ENCODE data around the gene CHKA. TPM values are rescaled to one million over a fixed set of nuclear protein-coding genes. Genes with fewer than 3 reads are reported as not detected.

Gene CHKA
- polyA plus RNA-seq, 1 donor (not counting 4 experiments of a cell fraction or from before 2014, with no cell fraction given), result 7.1 TPM

DNA sequence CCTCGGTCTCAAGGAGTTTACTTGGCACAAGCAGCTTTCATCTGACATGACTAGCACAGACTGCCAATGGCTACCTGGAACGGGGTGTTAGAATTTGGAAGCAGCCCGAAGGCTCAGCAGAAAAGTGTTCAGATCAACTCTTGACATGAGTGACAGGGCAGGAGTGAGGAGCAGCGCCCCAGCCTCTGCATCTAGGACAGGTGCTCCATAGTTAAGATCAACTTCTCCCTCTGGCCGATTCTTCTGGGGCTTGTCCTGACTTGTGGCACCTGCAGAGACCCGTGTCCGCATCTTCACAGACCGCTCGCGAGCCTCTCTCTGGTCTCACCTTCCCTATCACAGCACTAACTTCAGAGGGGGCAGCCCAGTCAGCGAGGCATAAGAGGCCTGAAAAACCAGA, 42.5 kb upstream of the CHKA start:
- no peak overlapping the region for H3K4me3 ChIP-seq (ENCODE audit: control insufficient read depth in 2 of 3, extremely low read depth in 1 of 3, insufficient read depth in 2 of 3, low read depth in 1 of 3, low read length in 3 of 3)
- H3K9ac ChIP-seq (ENCODE audit: control insufficient read depth, extremely low read depth, insufficient read depth, low read length), result no peak overlapping the region
- no peaks in the 10 kb centered on the region for H3K79me2 ChIP-seq (ENCODE audit: control insufficient read depth, insufficient read depth, low read length)
- no peak overlapping the region for H2AFZ ChIP-seq (ENCODE audit: control insufficient read depth, low read length)
- FAIRE-seq (no peak), DNase-seq (ENCODE audit: low read depth, low spot score) (no peak)
- H3K9me3 ChIP-seq (ENCODE audit: control insufficient read depth, low read depth, low read length), result no peaks in the 10 kb centered on the region
- no peaks in the 10 kb centered on the region for H4K20me1 ChIP-seq (ENCODE audit: control insufficient read depth, extremely low read depth, insufficient read depth, low read length)
- H3K4me1 ChIP-seq (ENCODE audit: control insufficient read depth, extremely low read depth, insufficient read depth, low read length), result peaks cover 12% of the 10 kb centered on the region
- H3K27me3 ChIP-seq (ENCODE audit: control insufficient read depth, extremely low read depth, insufficient read depth, low read length), result no peaks in the 10 kb centered on the region
- peaks cover 8 to 18% of the 10 kb centered on the region in 2 experiments for H3K36me3 ChIP-seq (ENCODE audit: control insufficient read depth in 2 of 2, extremely low read depth in 1 of 2, insufficient read depth in 2 of 2, low read length in 2 of 2)
- dilution Hi-C loops (cut with MboI; ENCODE audit: extremely low pct_ligation_motif_present, low sequenced_read_pairs), result no loop called here
- no peak overlapping the region for H3K27ac ChIP-seq (ENCODE audit: control insufficient read depth, insufficient read depth, low read length)
- H3K9me1 ChIP-seq (ENCODE audit: control insufficient read depth, extremely low read depth, insufficient read depth, low read length), result no peaks in the 10 kb centered on the region
- no peak for TF ChIP-seq EZH2 (IDR thresholded peaks at IDR 0.05; ENCODE audit: low read length)
- TF ChIP-seq, protein P1, sequence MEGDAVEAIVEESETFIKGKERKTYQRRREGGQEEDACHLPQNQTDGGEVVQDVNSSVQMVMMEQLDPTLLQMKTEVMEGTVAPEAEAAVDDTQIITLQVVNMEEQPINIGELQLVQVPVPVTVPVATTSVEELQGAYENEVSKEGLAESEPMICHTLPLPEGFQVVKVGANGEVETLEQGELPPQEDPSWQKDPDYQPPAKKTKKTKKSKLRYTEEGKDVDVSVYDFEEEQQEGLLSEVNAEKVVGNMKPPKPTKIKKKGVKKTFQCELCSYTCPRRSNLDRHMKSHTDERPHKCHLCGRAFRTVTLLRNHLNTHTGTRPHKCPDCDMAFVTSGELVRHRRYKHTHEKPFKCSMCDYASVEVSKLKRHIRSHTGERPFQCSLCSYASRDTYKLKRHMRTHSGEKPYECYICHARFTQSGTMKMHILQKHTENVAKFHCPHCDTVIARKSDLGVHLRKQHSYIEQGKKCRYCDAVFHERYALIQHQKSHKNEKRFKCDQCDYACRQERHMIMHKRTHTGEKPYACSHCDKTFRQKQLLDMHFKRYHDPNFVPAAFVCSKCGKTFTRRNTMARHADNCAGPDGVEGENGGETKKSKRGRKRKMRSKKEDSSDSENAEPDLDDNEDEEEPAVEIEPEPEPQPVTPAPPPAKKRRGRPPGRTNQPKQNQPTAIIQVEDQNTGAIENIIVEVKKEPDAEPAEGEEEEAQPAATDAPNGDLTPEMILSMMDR (optimal IDR thresholded peaks at IDR 0.05 in 1 of 3, IDR thresholded peaks at IDR 0.05 in 1 of 3, conservative IDR thresholded peaks at IDR 0.05 in 1 of 3; ENCODE audit: extremely low read depth in 1 of 3, insufficient read depth in 2 of 3, low read length in 3 of 3), result no peak
- H3K4me2 ChIP-seq (ENCODE audit: control insufficient read depth, extremely low read depth, insufficient read depth, low read depth, low read length), result no peak overlapping the region

DNA sequence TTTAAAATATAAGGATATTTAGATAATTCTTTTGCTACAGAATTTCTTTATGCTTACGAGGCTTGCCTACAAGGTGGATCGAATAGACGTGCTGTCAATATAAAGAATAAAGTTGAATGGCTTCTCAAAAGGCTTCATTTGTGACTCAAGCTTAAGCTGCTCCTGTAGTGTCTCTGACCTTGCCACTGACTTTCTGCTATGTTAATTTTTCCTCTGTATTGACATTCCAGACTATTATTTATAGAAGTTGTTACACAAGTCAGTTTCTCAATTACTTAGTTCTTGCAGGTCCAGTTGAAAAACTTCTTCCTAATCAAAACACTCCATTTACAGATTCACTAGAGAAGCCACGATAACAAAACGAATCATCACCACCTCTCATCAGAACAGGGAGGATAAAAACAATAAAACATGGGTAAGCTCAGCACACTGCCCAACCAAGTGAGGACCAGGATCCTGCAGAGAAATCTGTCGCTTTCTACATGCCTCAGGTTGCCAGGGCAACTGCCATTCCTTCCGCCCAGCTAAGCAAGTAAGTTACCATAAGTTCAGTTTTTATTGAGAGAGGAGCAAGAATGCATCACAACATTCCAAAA, 39.0 kb upstream of the CHKA start:
- FAIRE-seq (no peak), DNase-seq (ENCODE audit: low read depth, low spot score) (no peak)
- Histone ChIP-seq H3K36me3 (ENCODE audit: control insufficient read depth in 2 of 2, extremely low read depth in 1 of 2, insufficient read depth in 2 of 2, low read length in 2 of 2) (peaks cover 5% of the 10 kb centered on the region in 2 experiments), H3K79me2 (ENCODE audit: control insufficient read depth, insufficient read depth, low read length) (no peaks in the 10 kb centered on the region), H4K20me1 (ENCODE audit: control insufficient read depth, extremely low read depth, insufficient read depth, low read length) (no peaks in the 10 kb centered on the region), H3K9me1 (ENCODE audit: control insufficient read depth, extremely low read depth, insufficient read depth, low read length) (no peaks in the 10 kb centered on the region), H3K4me1 (ENCODE audit: control insufficient read depth, extremely low read depth, insufficient read depth, low read length) (peaks cover 12% of the 10 kb centered on the region), H3K27me3 (ENCODE audit: control insufficient read depth, extremely low read depth, insufficient read depth, low read length) (no peaks in the 10 kb centered on the region), H3K27ac (ENCODE audit: control insufficient read depth, insufficient read depth, low read length) (no peak overlapping the region), H3K4me3 (ENCODE audit: control insufficient read depth in 2 of 3, extremely low read depth in 1 of 3, insufficient read depth in 2 of 3, low read depth in 1 of 3, low read length in 3 of 3) (no peak overlapping the region), H3K9me3 (ENCODE audit: control insufficient read depth, low read depth, low read length) (no peaks in the 10 kb centered on the region), H3K9ac (ENCODE audit: control insufficient read depth, extremely low read depth, insufficient read depth, low read length) (no peak overlapping the region), H3K4me2 (ENCODE audit: control insufficient read depth, extremely low read depth, insufficient read depth, low read depth, low read length) (no peak overlapping the region), H2AFZ (ENCODE audit: control insufficient read depth, low read length) (no peak overlapping the region)
- no peak for TF ChIP-seq EZH2 (IDR thresholded peaks at IDR 0.05; ENCODE audit: low read length)
- TF ChIP-seq, protein P1 (optimal IDR thresholded peaks at IDR 0.05 in 1 of 3, IDR thresholded peaks at IDR 0.05 in 1 of 3, conservative IDR thresholded peaks at IDR 0.05 in 1 of 3; ENCODE audit: extremely low read depth in 1 of 3, insufficient read depth in 2 of 3, low read length in 3 of 3), result no peak
- dilution Hi-C loops (cut with MboI; ENCODE audit: extremely low pct_ligation_motif_present, low sequenced_read_pairs), result no loop called here
